Measurements from ENCODE around the gene CDHR1.
A peak's percentile ranks its signal among the peaks of the same experiment; 100 is the strongest.

DNA sequence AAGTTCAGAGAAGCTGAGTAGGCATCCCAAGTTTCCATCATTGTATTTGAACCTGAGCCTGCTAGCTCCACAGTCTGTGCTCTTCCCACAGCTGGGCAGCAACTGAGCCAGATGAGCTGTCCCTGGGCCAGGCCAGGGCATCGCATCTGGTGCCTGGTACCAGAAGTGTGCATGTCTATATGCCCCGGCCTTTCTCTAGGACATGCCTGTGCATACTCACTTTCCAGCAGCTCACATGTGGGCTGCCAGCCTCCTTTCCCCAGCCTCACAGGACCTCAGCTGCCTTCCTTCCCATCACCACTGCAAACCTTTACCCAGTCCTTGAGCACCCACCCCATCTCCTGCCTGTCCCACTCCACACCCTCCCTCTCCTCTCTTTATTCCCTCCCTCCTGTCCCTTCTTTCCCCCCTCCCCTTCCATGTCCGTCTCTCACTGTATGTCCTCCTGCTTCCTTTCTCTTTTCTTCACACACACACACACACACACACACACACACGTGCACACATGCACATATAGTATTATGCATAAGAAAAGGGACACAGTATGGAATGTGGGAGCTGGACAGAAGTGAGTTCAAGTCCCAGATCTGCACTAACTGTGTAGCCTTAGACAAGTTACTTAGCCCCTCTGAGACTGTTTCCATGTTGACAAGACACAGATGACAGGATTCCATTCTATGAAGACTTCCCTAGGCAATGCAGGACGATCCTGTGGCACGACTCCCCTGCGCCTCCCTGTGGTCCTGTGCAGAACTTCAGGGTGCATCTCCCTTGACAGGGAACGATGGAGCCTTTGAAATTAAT is 10.9 kb downstream of the CDHR1 start:
- TF ChIP-seq, protein P1, sequence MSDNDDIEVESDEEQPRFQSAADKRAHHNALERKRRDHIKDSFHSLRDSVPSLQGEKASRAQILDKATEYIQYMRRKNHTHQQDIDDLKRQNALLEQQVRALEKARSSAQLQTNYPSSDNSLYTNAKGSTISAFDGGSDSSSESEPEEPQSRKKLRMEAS (IDR thresholded peaks at IDR 0.05) = no peak
- peak; percentile 58 for TF ChIP-seq CTCF (IDR thresholded peaks at IDR 0.05; ENCODE audit: low read depth, low read length, missing input control)
- no peak for TF ChIP-seq GABPA (IDR thresholded peaks at IDR 0.05 in 1 of 2, conservative IDR thresholded peaks at IDR 0.05 in 1 of 2)
- TF ChIP-seq TAF1 (conservative IDR thresholded peaks at IDR 0.05) = no peak
- TF ChIP-seq SP1 (IDR thresholded peaks at IDR 0.05) = no peak
- no peak for TF ChIP-seq REST (IDR thresholded peaks at IDR 0.05)
- TF ChIP-seq FOXA1 (IDR thresholded peaks at IDR 0.05) = no peak
- no peak for TF ChIP-seq RXRA (IDR thresholded peaks at IDR 0.05)
- peak; percentile 50 to 73 for TF ChIP-seq RAD21 (IDR thresholded peaks at IDR 0.05)

All from liver (tissue), 3 donors.